OCI-LY7 (cell line): ENCODE measurements around the gene ECE1. TPM values are rescaled to one million over a fixed set of nuclear protein-coding genes. Genes with fewer than 3 reads are reported as not detected.

ENCODE experiments used
- BruUV-seq: library from RNA; stranded (reverse); fragments of 400-500 nt; replicated peaks from 2 replicates; lab custom pipeline; 2021; lab: Mats Ljungman, UMichigan
- CTCF ChIA-PET: fragments of 300-600 bp; sonication (Branson Sonifier 250); formaldehyde crosslinking; loops from one replicate; lab custom pipeline; 2022; ENCODE audit warnings: antibody characterized with exemption; ENCODE audit not compliant: unreplicated experiment; lab: Charles Lee
- POLR2A ChIA-PET: fragments of 300-600 bp; sonication (Branson Sonifier 250); formaldehyde crosslinking; loops from one replicate; lab custom pipeline; 2022; ENCODE audit warnings: antibody characterized with exemption; lab: Charles Lee
- DNase-seq: peaks from one replicate; pipeline ENCODE4 v3.0.0-alpha.2; 2015; ENCODE audit warnings: low spot score
- H2AFZ ChIP-seq: fragments of 200-600 bp; sonication (generic), shearing (Covaris generic); 2 replicates; pipeline ENCODE4 v1.6.1; 2014; ENCODE audit warnings: mild to moderate bottlenecking, antibody characterized with exemption, low read length, moderate library complexity
- H3K27ac ChIP-seq: fragments of 200-600 bp; sonication (generic); 2 replicates; pipeline ENCODE4 v1.5.1; 2014; ENCODE audit warnings: mixed run types, low read depth, mild to moderate bottlenecking, moderate library complexity, low read length, inconsistent platforms; ENCODE audit not compliant: poor library complexity, severe bottlenecking
- H3K36me3 ChIP-seq: fragments of 200-600 bp; sonication (generic); 2 replicates; pipeline ENCODE4 v1.6.1; 2014; ENCODE audit warnings: mild to moderate bottlenecking, antibody characterized with exemption, low read length, moderate library complexity, mixed read lengths; ENCODE audit not compliant: insufficient read depth
- H3K4me1 ChIP-seq: fragments of 200-600 bp; sonication (generic); 2 replicates; pipeline ENCODE4 v1.5.1; 2014; ENCODE audit warnings: mild to moderate bottlenecking, low read length; ENCODE audit not compliant: insufficient read depth, poor library complexity, severe bottlenecking
- H3K4me2 ChIP-seq: fragments of 200-600 bp; sonication (generic); 2 replicates; pipeline ENCODE4 v1.6.1; 2014; ENCODE audit warnings: mild to moderate bottlenecking, low read length
- H3K4me3 ChIP-seq: fragments of 200-600 bp; sonication (generic); 2 replicates; pipeline ENCODE4 v1.5.1; 2014; ENCODE audit warnings: mild to moderate bottlenecking, low read depth, low read length; ENCODE audit not compliant: poor library complexity, severe bottlenecking
- H3K79me2 ChIP-seq: fragments of 200-600 bp; sonication (generic); 2 replicates; pipeline ENCODE4 v1.6.1; 2016; ENCODE audit warnings: low read depth, mild to moderate bottlenecking, low read length, moderate library complexity, mixed read lengths; ENCODE audit not compliant: insufficient read depth
- H3K9me2 ChIP-seq: fragments of 200-600 bp; sonication (generic); 2 replicates; pipeline ENCODE4 v1.6.1; 2016; ENCODE audit warnings: mild to moderate bottlenecking, low read length, mixed read lengths; ENCODE audit not compliant: insufficient read depth
- H3K9me3 ChIP-seq: fragments of 200-600 bp; sonication (generic); 2 replicates; pipeline ENCODE4 v1.6.1; 2014; ENCODE audit warnings: mild to moderate bottlenecking, mixed run types, low read length, mixed read lengths
- H4K20me1 ChIP-seq: fragments of 200-600 bp; sonication (generic); 2 replicates; pipeline ENCODE4 v1.6.1; 2014; ENCODE audit warnings: mild to moderate bottlenecking, antibody characterized with exemption, low read length, moderate library complexity, mixed read lengths; ENCODE audit not compliant: insufficient read depth
- CTCF ChIP-seq: fragments of 200-600 bp; sonication (generic); conservative IDR thresholded peaks from 2 replicates; pipeline ENCODE4 v1.5.1; 2014; ENCODE audit warnings: mild to moderate bottlenecking, antibody characterized with exemption, low read length, moderate library complexity, mixed read lengths
- EZH2phosphoT487 ChIP-seq: fragments of 200-600 bp; sonication (generic); IDR thresholded peaks from 2 replicates; pipeline ENCODE4 v1.6.1; 2018; ENCODE audit warnings: low read depth, borderline replicate concordance, mild to moderate bottlenecking, mixed run types, antibody characterized with exemption, low read length, moderate library complexity, mixed read lengths
- intact Hi-C: fragments of 100-400 bp; cut with micrococcal nuclease; formaldehyde crosslinking; loops from one replicate; pipeline ENCODE4 v1.10.0; 2022; ENCODE audit not compliant: unreplicated experiment
- total RNA-seq, 2 experiments: library from RNA; depleted of rRNA in 1 of 2; stranded (reverse); fragments of >200 nt in 1 of 2; shearing (Covaris generic) in 1 of 2; gene quantifications; 2 replicates each; pipeline ENCODE4 v1.2.3, GENCODE V29; 2014 to 2022

The ECE1 gene
- total RNA-seq, 2 experiments from 2014 or later = 20.0 to 32.8 TPM

GRCh38 chr1:21335088-21335691 lies 44.9 kb upstream of the ECE1 start:
- BruUV-seq = no TSS peak
- TF ChIP-seq CTCF (peak; percentile 35; the same call in 1 of the 2 replicates), EZH2phosphoT487 (no peak)
- Histone ChIP-seq H3K9me2 (no peaks in the 10 kb centered on the region), H3K79me2 (no peaks in the 10 kb centered on the region; the same call in 1 of the 2 replicates), H3K4me3 (peak overlapping the region; percentile 64), H3K9me3 (no peaks in the 10 kb centered on the region), H2AFZ (peak overlapping the region; percentile 80; the same call in 1 of the 2 replicates), H3K36me3 (no peaks in the 10 kb centered on the region), H3K4me1 (peaks cover 51% of the 10 kb centered on the region), H3K4me2 (peak overlapping the region; percentile 86), H4K20me1 (no peaks in the 10 kb centered on the region), H3K27ac (peak overlapping the region; percentile 69)
- intact Hi-C loops = no loop called here
- CTCF ChIA-PET = interaction anchor here (1.7 kb wide), 1 partner anchor 9 kb away, joined by 4 read pairs; no protein-coding TSS in a partner anchor
- no peak for DNase-seq
- POLR2A ChIA-PET = interaction anchor here (0.9 to 1.9 kb wide), 4 partner anchors 10 to 41 kb away, joined by 3 to 6 read pairs (median 4); no protein-coding TSS in a partner anchor

GRCh38 chr1:21334214-21335087 lies 44.2 kb upstream of the ECE1 start:
- peak; percentile 88 for DNase-seq
- Histone ChIP-seq H3K4me2 (peak overlapping the region; percentile 86), H3K4me3 (peak overlapping the region; percentile 64), H3K27ac (peak overlapping the region; percentile 69), H3K36me3 (no peaks in the 10 kb centered on the region), H3K79me2 (no peaks in the 10 kb centered on the region; the same call in 1 of the 2 replicates), H2AFZ (peak overlapping the region; percentile 80; the same call in 1 of the 2 replicates), H3K9me3 (no peaks in the 10 kb centered on the region), H3K4me1 (peaks cover 58% of the 10 kb centered on the region), H3K9me2 (no peaks in the 10 kb centered on the region), H4K20me1 (no peaks in the 10 kb centered on the region)
- intact Hi-C loops = loop anchor here (1.0 kb wide), 2 partner anchors 40 to 79 kb away; no protein-coding TSS in a partner anchor
- POLR2A ChIA-PET = interaction anchor here (0.6 to 2.1 kb wide), 7 partner anchors 10 to 86 kb away, joined by 3 to 14 read pairs (median 4); no protein-coding TSS in a partner anchor
- BruUV-seq = TSS peak; percentile 83
- TF ChIP-seq CTCF = peak; percentile 82
- TF ChIP-seq EZH2phosphoT487 = no peak
- CTCF ChIA-PET = interaction anchor here (0.6 to 1.7 kb wide), 6 partner anchors 8 to 64 kb away, joined by 3 to 6 read pairs (median 5); no protein-coding TSS in a partner anchor
